WTC11 (cell line): ENCODE measurements around the gene PPEF1. TPM values are rescaled to one million over a fixed set of nuclear protein-coding genes. Genes with fewer than 3 reads are reported as not detected.

ENCODE experiments used
- ATAC-seq: fragments of 200-7000 bp; cut with Tn5 transposase; 2 replicates; pipeline ENCODE4 v1.10.0; 2021; ENCODE audit warnings: mild to moderate bottlenecking, moderate library complexity
- CTCF ChIA-PET: fragments of 300-600 bp; sonication (Branson Sonifier 250); formaldehyde crosslinking; loops from one replicate; lab custom pipeline; 2021; ENCODE audit warnings: antibody characterized with exemption; lab: Charles Lee
- POLR2A ChIA-PET: fragments of 350-600 bp; sonication (Branson Sonifier 250); formaldehyde crosslinking; loops from one replicate; lab custom pipeline; 2021; ENCODE audit warnings: antibody characterized with exemption; lab: Charles Lee
- DNase-seq: peaks from one replicate; pipeline ENCODE4 v3.0.0; 2021; ENCODE audit warnings: low spot score
- H3K27ac Mint-ChIP-seq: 2 replicates; pipeline ENCODE4 v1.8.0; 2021; ENCODE audit warnings: mixed read lengths
- H3K27me3 Mint-ChIP-seq: 2 replicates; pipeline ENCODE4 v1.8.0; 2021; ENCODE audit warnings: low read depth, mild to moderate bottlenecking, moderate library complexity, mixed read lengths
- H3K36me3 Mint-ChIP-seq: 2 replicates; pipeline ENCODE4 v1.8.0; 2021; ENCODE audit warnings: mixed read lengths
- H3K4me1 Mint-ChIP-seq: 2 replicates; pipeline ENCODE4 v1.8.0; 2022; ENCODE audit warnings: mixed read lengths
- H3K4me3 Mint-ChIP-seq: 2 replicates; pipeline ENCODE4 v1.8.0; 2021; ENCODE audit warnings: mild to moderate bottlenecking, moderate library complexity, mixed read lengths
- H3K9me3 Mint-ChIP-seq: 2 replicates; pipeline ENCODE4 v1.8.0; 2021; ENCODE audit warnings: mixed read lengths
- CREM ChIP-seq: sonication (generic); formaldehyde crosslinking; IDR thresholded peaks from 2 replicates; pipeline ENCODE4 v1.8.1; 2022; ENCODE audit warnings: mild to moderate bottlenecking, missing genetic modification reagents, moderate library complexity
- E2F4 ChIP-seq: sonication (generic); formaldehyde crosslinking; IDR thresholded peaks from 2 replicates; pipeline ENCODE4 v1.8.1; 2022; ENCODE audit warnings: low read depth, mild to moderate bottlenecking, moderate library complexity, missing genetic modification reagents, borderline replicate concordance
- FOXJ3 ChIP-seq: sonication (generic); formaldehyde crosslinking; IDR thresholded peaks from 2 replicates; pipeline ENCODE4 v1.9.0; 2021; ENCODE audit warnings: missing genetic modification reagents, mild to moderate bottlenecking, borderline replicate concordance
- FOXP1 ChIP-seq: sonication (generic); formaldehyde crosslinking; IDR thresholded peaks from 2 replicates; pipeline ENCODE4 v1.8.0; 2022; ENCODE audit warnings: missing genetic modification reagents, mild to moderate bottlenecking, moderate library complexity, borderline replicate concordance
- GABPB1 ChIP-seq: sonication (generic); formaldehyde crosslinking; IDR thresholded peaks from 2 replicates; pipeline ENCODE4 v1.8.1; 2023; ENCODE audit warnings: mild to moderate bottlenecking, missing genetic modification reagents
- JUN ChIP-seq: sonication (generic); formaldehyde crosslinking; IDR thresholded peaks from 2 replicates; pipeline ENCODE4 v1.8.0; 2023; ENCODE audit warnings: mild to moderate bottlenecking, missing genetic modification reagents
- MXD4 ChIP-seq: fragments of 250-450 bp; sonication (Bioruptor Pico); IDR thresholded peaks from 2 replicates; pipeline ENCODE4 v1.8.0; 2021; ENCODE audit warnings: mild to moderate bottlenecking, moderate library complexity, borderline replicate concordance
- RELA ChIP-seq: sonication (generic); formaldehyde crosslinking; IDR thresholded peaks from 2 replicates; pipeline ENCODE4 v1.8.1; 2022; ENCODE audit warnings: missing genetic modification reagents, mild to moderate bottlenecking, borderline replicate concordance
- SOX15 ChIP-seq: fragments of 250-450 bp; sonication (Bioruptor Pico); IDR thresholded peaks from 2 replicates; pipeline ENCODE4 v1.9.0; 2021; ENCODE audit warnings: mild to moderate bottlenecking
- ZNF121 ChIP-seq: sonication (generic); formaldehyde crosslinking; IDR thresholded peaks from 2 replicates; pipeline ENCODE4 v1.8.0; 2023; ENCODE audit warnings: missing genetic modification reagents
- ZNF423 ChIP-seq: fragments of 250-450 bp; sonication (Bioruptor Pico); IDR thresholded peaks from 2 replicates; pipeline ENCODE4 v2.1.2; 2022; ENCODE audit warnings: mild to moderate bottlenecking, moderate library complexity
- total RNA-seq: library from RNA; stranded (reverse); gene quantifications from 3 replicates; pipeline ENCODE4 v1.2.3, GENCODE V29; 2021
- TF ChIP-seq, protein P1 (sequence below): sonication (generic); formaldehyde crosslinking; conservative IDR thresholded peaks from 2 replicates; pipeline ENCODE4 v1.8.1; 2022; ENCODE audit warnings: mild to moderate bottlenecking, missing genetic modification reagents
- TF ChIP-seq, protein P2 (sequence below): sonication (generic); formaldehyde crosslinking; IDR thresholded peaks from 2 replicates; pipeline ENCODE4 v1.8.1; 2023; ENCODE audit warnings: mild to moderate bottlenecking, missing genetic modification reagents
- TF ChIP-seq, protein P3 (sequence below): sonication (generic); formaldehyde crosslinking; IDR thresholded peaks from 2 replicates; pipeline ENCODE4 v1.8.0; 2022; ENCODE audit warnings: mild to moderate bottlenecking, missing genetic modification reagents
- TF ChIP-seq, protein P4 (sequence below): sonication (generic); formaldehyde crosslinking; IDR thresholded peaks from 2 replicates; pipeline ENCODE4 v1.8.1; 2022; ENCODE audit warnings: mild to moderate bottlenecking, moderate library complexity, missing genetic modification reagents
- TF ChIP-seq, protein P5 (sequence below): sonication (generic); formaldehyde crosslinking; conservative IDR thresholded peaks from 2 replicates; pipeline ENCODE4 v1.8.1; 2023; ENCODE audit warnings: mild to moderate bottlenecking, low read depth, missing genetic modification reagents, moderate library complexity
- TF ChIP-seq, protein P6 (sequence below): sonication (generic); formaldehyde crosslinking; IDR thresholded peaks from 2 replicates; pipeline ENCODE4 v1.8.0; 2022; ENCODE audit warnings: mild to moderate bottlenecking, missing genetic modification reagents
- TF ChIP-seq, protein P7 (sequence below): sonication (generic); formaldehyde crosslinking; IDR thresholded peaks from 2 replicates; pipeline ENCODE4 v1.8.1; 2023; ENCODE audit warnings: mild to moderate bottlenecking, moderate library complexity, missing genetic modification reagents

The PPEF1 gene
- total RNA-seq, 1 experiment from 2014 or later, result 0.31 TPM

DNA sequence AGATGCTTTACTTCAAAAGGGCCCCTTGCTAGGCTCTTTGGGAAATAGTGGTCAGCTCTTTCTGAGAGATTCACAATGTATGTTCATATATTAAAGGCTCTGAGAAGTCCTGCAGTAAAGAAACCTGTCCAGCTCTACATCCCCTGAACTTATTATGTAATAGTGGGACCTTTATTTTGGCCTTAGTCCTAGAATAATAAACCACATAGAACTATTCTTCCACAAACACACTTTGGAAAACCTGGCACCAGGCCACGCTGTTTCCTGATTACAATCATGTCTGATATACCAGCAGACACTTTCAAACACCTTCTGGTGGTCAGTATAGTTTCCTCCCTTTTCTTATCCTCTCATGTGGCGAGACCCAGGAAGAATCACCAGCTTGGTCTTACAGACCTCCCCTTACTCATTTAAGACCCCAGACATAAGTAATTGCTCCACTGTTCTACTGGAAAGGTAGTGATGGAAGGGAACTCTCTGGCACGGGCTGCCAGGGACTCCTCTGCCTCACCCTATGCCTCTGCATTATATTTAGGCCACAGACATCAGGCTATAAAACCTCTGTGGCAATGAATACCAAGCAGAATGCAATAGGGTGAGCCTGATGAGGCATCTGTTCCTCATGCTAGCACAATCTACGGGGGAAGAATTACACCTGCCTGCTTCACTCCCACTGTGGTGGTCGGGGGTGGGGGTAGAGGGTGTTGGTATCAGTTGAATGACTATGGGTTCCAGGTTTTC lies 5.7 kb upstream of the PPEF1 start (continued):
- TF ChIP-seq, protein P1, sequence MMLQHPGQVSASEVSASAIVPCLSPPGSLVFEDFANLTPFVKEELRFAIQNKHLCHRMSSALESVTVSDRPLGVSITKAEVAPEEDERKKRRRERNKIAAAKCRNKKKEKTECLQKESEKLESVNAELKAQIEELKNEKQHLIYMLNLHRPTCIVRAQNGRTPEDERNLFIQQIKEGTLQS (CRISPR knock-in tag), result no peak
- TF ChIP-seq CREM, result no peak
- TF ChIP-seq ZNF423 (CRISPR knock-in tag), result no peak
- no peak for TF ChIP-seq RELA
- no peak for TF ChIP-seq JUN (CRISPR knock-in tag)
- TF ChIP-seq FOXJ3 (CRISPR knock-in tag), result no peak
- TF ChIP-seq MXD4 (CRISPR knock-in tag), result no peak
- TF ChIP-seq ZNF121, result no peak
- TF ChIP-seq, protein P2, sequence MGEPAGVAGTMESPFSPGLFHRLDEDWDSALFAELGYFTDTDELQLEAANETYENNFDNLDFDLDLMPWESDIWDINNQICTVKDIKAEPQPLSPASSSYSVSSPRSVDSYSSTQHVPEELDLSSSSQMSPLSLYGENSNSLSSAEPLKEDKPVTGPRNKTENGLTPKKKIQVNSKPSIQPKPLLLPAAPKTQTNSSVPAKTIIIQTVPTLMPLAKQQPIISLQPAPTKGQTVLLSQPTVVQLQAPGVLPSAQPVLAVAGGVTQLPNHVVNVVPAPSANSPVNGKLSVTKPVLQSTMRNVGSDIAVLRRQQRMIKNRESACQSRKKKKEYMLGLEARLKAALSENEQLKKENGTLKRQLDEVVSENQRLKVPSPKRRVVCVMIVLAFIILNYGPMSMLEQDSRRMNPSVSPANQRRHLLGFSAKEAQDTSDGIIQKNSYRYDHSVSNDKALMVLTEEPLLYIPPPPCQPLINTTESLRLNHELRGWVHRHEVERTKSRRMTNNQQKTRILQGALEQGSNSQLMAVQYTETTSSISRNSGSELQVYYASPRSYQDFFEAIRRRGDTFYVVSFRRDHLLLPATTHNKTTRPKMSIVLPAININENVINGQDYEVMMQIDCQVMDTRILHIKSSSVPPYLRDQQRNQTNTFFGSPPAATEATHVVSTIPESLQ (CRISPR knock-in tag), result no peak
- TF ChIP-seq, protein P3, sequence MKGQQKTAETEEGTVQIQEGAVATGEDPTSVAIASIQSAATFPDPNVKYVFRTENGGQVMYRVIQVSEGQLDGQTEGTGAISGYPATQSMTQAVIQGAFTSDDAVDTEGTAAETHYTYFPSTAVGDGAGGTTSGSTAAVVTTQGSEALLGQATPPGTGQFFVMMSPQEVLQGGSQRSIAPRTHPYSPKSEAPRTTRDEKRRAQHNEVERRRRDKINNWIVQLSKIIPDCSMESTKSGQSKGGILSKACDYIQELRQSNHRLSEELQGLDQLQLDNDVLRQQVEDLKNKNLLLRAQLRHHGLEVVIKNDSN (CRISPR knock-in tag), result no peak
- no peak for TF ChIP-seq GABPB1

DNA sequence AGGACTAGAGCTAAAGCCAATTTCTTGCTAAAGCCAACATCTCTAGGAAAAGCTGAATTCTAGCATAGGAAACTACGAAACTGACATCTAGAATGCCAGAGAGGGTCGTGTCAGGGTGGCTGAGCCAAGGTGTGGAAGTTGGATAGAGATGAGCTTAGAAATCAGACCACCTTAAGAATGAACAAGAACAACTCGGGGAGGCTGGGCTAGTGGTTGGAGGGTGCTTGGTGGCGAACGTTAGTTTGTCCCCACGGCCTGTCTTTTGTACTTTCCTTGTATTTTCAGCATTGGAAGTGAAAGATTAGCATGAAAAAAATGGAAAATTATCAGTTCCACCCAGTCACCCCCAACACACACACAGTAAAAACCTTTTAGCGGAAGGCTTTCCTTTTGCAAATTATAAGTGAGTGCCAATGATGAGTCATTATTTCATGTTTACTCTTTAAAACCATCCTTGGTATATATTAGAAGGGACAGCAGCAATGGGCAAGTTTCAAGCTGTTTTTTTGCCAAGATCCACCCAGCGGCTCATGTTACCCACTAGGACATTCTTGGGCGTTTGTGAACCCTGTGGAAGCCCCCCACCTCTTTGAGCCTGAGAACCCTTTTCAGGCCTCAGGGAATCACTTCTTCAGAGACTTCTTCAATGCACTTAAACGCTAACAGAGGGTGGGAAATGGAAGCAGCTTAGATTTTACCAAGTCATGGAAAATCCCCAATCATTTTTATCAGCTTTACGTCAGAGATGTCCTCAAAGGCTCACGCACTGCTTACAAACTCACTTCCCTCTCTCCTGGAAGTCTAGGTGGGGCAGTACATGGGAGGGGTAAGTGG lies 4.9 kb upstream of the PPEF1 start:
- DNase-seq (no peak), ATAC-seq (no peak)
- peaks cover 16% of the 10 kb centered on the region for H3K4me1 Mint-ChIP-seq
- no peak overlapping the region for H3K4me3 Mint-ChIP-seq
- no peak overlapping the region for H3K27ac Mint-ChIP-seq
- TF ChIP-seq, protein P4, sequence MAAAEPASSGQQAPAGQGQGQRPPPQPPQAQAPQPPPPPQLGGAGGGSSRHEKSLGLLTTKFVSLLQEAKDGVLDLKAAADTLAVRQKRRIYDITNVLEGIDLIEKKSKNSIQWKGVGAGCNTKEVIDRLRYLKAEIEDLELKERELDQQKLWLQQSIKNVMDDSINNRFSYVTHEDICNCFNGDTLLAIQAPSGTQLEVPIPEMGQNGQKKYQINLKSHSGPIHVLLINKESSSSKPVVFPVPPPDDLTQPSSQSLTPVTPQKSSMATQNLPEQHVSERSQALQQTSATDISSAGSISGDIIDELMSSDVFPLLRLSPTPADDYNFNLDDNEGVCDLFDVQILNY (CRISPR knock-in tag), result no peak
- TF ChIP-seq, protein P5, sequence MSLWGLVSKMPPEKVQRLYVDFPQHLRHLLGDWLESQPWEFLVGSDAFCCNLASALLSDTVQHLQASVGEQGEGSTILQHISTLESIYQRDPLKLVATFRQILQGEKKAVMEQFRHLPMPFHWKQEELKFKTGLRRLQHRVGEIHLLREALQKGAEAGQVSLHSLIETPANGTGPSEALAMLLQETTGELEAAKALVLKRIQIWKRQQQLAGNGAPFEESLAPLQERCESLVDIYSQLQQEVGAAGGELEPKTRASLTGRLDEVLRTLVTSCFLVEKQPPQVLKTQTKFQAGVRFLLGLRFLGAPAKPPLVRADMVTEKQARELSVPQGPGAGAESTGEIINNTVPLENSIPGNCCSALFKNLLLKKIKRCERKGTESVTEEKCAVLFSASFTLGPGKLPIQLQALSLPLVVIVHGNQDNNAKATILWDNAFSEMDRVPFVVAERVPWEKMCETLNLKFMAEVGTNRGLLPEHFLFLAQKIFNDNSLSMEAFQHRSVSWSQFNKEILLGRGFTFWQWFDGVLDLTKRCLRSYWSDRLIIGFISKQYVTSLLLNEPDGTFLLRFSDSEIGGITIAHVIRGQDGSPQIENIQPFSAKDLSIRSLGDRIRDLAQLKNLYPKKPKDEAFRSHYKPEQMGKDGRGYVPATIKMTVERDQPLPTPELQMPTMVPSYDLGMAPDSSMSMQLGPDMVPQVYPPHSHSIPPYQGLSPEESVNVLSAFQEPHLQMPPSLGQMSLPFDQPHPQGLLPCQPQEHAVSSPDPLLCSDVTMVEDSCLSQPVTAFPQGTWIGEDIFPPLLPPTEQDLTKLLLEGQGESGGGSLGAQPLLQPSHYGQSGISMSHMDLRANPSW, result no peak
- TF ChIP-seq JUN (CRISPR knock-in tag), result no peak
- no peak for TF ChIP-seq E2F4 (CRISPR knock-in tag)
- TF ChIP-seq FOXP1 (CRISPR knock-in tag), result no peak
- TF ChIP-seq, protein P6, sequence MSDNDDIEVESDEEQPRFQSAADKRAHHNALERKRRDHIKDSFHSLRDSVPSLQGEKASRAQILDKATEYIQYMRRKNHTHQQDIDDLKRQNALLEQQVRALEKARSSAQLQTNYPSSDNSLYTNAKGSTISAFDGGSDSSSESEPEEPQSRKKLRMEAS (CRISPR knock-in tag), result no peak
- TF ChIP-seq, protein P7, sequence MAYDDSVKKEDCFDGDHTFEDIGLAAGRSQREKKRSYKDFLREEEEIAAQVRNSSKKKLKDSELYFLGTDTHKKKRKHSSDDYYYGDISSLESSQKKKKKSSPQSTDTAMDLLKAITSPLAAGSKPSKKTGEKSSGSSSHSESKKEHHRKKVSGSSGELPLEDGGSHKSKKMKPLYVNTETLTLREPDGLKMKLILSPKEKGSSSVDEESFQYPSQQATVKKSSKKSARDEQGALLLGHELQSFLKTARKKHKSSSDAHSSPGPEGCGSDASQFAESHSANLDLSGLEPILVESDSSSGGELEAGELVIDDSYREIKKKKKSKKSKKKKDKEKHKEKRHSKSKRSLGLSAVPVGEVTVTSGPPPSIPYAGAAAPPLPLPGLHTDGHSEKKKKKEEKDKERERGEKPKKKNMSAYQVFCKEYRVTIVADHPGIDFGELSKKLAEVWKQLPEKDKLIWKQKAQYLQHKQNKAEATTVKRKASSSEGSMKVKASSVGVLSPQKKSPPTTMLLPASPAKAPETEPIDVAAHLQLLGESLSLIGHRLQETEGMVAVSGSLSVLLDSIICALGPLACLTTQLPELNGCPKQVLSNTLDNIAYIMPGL, result no peak
- TF ChIP-seq CREM, result no peak
- TF ChIP-seq SOX15 (CRISPR knock-in tag), result no peak
- H3K9me3 Mint-ChIP-seq, result no peaks in the 10 kb centered on the region
- no peaks in the 10 kb centered on the region; the same call in 1 of the 2 replicates for H3K27me3 Mint-ChIP-seq
- POLR2A ChIA-PET, result no interaction called here
- H3K36me3 Mint-ChIP-seq, result no peaks in the 10 kb centered on the region
- CTCF ChIA-PET, result no interaction called here
